HG03108 (cell line): ENCODE results near the gene ZNF438.

Source experiments
- ATAC-seq: cut with Tn5 transposase; IDR thresholded peaks from one replicate; pipeline ENCODE4 v1.9.1; 2021; ENCODE audit warnings: moderate library complexity; ENCODE audit not compliant: unreplicated experiment

The ZNF438 gene

DNA sequence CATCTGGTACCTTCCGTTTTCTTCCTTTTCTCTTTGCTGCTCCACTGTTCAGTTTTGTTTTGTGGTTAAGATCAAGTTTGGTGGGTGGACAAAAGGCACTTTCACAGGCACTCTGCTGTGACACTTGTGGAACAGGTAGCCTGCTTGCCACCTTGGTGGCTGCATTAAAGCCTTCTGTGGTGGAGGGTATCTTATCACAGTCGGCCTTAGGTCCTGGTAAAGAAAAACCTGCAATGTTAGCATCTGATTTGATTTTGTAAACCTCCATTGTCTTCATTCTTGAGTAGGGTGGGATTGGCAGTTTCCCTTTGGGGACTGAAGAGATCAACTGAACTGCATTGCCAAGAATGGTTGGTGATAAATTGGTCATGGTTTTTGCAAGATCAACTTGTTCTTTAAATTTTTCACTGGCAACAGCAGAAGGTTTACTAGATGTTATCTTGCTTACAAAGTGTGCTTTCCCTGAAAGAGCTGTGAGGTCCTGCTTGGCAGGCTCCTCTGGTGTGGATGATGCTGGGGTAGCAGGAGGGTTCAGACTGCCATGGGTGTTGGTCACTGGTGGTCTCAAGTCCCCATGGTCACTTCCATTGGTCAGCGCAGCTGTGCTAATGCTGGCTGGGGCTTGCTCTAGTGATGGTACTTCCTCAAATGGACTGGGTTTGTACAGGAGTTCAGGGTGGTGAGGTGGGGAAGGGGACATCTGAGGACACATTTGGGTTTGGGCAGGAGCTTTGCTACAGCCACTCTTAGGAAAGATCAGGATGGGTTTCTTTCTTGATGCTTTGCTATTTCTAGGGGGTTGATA is 182.2 kb downstream of the ZNF438 start:
- ATAC-seq: no peak

DNA sequence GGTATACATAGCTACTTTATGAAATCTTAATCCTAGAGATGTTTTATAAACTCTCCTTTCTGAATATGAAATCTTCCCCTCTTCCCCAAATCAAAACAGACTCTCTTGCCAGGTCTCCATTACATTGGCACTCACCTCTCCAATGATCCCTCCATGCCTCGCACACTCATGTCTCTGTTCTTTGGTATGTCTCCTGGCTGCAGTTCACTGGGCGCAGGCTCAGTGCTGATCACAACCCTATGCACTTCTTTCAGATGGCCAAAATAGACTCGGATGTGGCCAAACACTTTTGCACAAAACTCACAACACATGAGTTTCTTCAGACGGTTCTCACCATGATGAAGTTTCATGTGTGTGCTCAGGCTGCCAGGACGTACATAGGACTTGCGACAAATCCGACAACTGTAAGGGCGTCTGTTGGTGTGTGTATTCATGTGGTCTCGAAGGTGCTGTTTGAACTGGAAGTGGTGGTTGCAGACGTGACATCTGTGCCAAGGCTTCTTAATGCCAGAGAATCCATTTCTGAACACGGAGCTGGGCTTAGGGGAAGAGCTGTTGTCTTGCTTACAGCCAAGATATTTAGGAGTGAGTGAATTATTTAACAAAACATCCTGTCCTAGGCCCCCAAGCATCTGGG is 183.2 kb downstream of the ZNF438 start:
- ATAC-seq: no peak

GRCh38 chr10:30847642-30848041 is 184.0 kb downstream of the ZNF438 start:
- no peak for ATAC-seq

GRCh38 chr10:30847199-30847598 is 184.5 kb downstream of the ZNF438 start:
- no peak for ATAC-seq

- ATAC-seq: no peak
Observed at GRCh38 chr10:30846710-30847109, 185.0 kb downstream of the ZNF438 start.

DNA sequence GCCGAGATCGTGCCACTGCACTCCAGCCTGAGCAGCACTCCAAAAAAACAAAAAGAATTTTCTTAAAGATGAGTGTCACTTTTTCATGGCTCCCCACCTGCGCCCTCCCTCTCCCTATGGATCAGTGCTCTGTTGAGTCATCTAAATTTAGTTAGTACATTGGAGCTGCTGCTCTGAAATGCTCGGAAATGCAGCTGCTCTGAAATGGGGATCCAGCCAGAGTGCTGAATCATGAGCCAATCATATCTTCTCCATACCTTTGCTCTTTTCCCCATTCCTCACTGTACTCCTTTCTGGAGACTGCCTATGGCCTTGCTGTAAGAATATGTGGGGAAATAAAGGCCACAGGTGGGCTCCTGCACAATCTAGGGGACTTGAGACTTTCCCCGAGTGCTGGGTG is 188.8 kb downstream of the ZNF438 start:
- no peak for ATAC-seq

GRCh38 chr10:30842185-30842584 is 189.5 kb downstream of the ZNF438 start:
- ATAC-seq: no peak

GRCh38 chr10:30840395-30841050 is 191.1 kb downstream of the ZNF438 start:
- ATAC-seq: no peak

DNA sequence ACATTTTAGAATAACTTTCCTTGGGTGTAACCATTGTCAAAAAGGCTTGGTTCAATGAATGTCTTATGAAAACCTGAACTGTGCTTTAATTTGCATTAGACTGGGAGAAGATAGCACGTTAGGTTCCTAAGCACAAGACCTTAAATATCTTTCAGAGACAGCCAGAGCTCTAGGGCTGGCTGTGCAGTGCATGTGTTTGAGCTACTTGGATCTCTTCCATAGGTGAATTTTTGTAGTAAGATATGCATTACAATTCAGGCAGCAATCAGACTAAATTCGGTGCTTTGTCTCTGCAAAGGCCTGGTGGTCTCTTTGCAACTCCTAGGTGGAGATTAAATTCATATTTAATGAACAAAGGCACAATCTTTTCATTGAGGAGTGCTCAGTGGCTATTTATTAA is 192.0 kb downstream of the ZNF438 start:
- no peak for ATAC-seq

GRCh38 chr10:30836406-30836805 is 195.3 kb downstream of the ZNF438 start:
- ATAC-seq: no peak

DNA sequence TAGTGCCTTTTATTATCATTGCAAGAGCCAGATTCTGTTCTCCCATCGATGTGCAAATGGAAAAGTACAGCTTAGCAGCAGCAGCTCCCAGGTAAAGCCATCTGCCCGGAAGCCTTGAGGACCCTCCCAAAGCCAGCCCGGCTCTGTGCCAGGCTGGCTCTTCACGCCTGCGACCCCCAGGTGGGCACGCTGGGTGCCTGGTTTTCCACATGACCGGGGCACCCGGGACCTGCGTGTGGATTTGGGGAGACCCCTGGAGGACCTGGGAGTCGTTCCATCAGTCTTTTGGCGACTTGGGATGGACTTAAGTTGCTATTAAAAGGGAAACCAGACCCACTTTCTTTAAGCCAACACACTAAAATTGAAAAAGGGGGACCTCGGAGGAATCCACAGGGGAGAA is 196.5 kb downstream of the ZNF438 start:
- ATAC-seq: no peak

DNA sequence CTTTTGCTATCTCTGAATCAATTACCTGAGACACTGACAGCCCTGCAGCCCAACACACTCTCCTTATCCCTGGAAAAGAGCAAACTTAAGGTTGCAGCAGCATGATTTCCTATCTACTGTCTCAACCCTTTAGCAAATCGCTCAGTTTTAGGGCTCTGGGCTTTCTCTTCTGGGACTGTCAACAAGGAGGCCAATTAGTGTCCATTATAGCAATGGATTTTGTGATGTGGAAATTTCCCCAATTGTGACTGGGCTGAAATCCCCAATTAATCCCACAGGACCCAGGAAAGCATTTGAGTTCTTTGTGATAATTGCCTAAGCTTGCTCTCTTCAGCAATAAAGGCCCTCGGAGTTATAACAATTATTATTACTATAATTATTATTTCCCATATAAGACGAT is 197.0 kb downstream of the ZNF438 start:
- no peak for ATAC-seq

GRCh38 chr10:30834153-30834552 is 197.5 kb downstream of the ZNF438 start:
- ATAC-seq: no peak

GRCh38 chr10:30833628-30833970 is 198.1 kb downstream of the ZNF438 start:
- no peak for ATAC-seq

- ATAC-seq: no peak
Observed at GRCh38 chr10:30832749-30833627, 198.7 kb downstream of the ZNF438 start.

- ATAC-seq: no peak
Observed at GRCh38 chr10:30832001-30832748, 199.5 kb downstream of the ZNF438 start.

GRCh38 chr10:30831426-30831825 is 200.2 kb downstream of the ZNF438 start:
- ATAC-seq: no peak

DNA sequence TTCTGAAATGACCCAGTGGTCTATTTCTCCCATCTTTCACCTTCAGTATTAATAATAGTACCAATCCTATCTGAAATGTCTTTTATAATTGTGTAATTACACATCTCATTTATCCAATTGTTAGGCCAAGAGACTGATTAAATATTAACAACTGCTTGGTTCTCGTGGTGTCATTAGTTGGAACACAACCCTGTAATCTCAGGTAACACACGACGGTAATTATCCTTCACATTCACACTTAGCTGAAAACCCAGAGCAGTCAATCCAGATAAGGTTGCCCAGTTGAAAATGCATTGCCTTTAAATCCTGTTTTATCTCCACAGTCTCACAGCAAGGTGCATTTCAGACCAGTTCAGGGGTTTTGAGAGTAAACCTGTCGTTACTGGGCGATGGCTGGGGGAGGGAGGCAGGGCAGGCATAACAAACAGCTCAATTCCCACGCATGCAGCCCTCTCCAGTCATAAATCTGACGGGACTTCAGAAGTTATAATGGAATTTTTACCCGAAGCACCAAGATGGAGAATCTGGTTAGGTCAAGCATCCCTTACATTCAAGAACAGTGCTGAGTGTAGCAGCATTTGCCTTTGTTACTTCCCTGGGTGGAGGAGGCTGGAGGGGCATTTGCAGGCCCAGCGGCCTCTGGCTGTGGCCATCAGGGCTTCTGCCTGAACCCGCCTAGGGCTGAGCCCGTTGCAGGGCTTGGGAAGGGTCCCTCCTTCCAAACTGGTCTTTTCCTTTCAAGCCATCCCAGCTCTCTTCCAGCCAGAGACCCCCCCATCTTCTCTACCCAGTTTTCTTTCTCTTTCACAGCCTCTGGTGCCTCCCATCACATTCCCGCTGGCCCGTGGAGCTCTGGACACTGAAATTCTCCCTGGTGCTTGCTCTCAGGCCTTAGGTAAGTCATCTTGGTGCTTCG is 201.1 kb downstream of the ZNF438 start:
- no peak for ATAC-seq

DNA sequence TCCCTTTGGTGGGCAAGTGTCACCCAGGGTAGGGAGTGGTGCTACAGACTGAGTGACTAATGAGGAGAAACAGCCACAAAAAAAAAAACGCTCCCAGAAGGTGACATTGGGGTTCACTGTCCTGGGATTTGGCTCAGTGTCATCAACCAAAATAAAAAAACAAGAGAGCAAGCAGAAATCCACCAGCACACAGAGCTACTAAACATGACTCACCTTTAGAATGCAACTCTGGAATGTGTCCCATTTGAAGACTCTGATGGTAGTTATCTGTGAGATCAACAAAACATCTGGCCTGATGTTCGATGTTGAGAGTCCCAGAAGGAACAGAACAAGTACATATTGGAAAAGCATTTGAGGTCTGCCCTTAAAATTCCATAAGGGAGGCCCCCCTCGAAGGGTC is 201.8 kb downstream of the ZNF438 start:
- ATAC-seq: no peak
